H1 (cell line): ENCODE data around the gene SH3PXD2A. TPM values are rescaled to one million over a fixed set of nuclear protein-coding genes. Genes with fewer than 3 reads are reported as not detected.

Source experiments
- CTCF ChIA-PET: fragments of 300-600 bp; sonication (Branson Sonifier 250); formaldehyde crosslinking; loops from one replicate; lab custom pipeline; 2021; ENCODE audit not compliant: partially characterized antibody; lab: Charles Lee
- POLR2A ChIA-PET: fragments of 300-600 bp; sonication (Branson Sonifier 250); formaldehyde crosslinking; loops from one replicate; lab custom pipeline; 2021; ENCODE audit warnings: inconsistent platforms; ENCODE audit not compliant: partially characterized antibody; lab: Charles Lee
- DNase-seq, 2 experiments: peaks; one replicate each; pipeline versions ENCODE4 v3.0.0 to v3.0.0-alpha.2; 2010 to 2022; ENCODE audit warnings: low spot score in 2 of 2, low read depth in 1 of 2, mixed read lengths in 1 of 2
- FAIRE-seq: peaks from 2 replicates; lab custom pipeline; 2011; peaks lifted over from hg19 to GRCh38; lab: Jason Lieb, UNC
- H2AFZ ChIP-seq: 2 replicates; pipeline ENCODE4 v1.8.1; 2012; ENCODE audit warnings: low read length, inconsistent platforms
- H2AK5ac ChIP-seq: 2 replicates; pipeline ENCODE4 v1.6.1; 2013; ENCODE audit warnings: low read depth, low read length
- H2BK120ac ChIP-seq: replicated peaks from 2 replicates; pipeline ENCODE3; 2013; ENCODE audit warnings: low read depth, low read length, inconsistent platforms
- H2BK12ac ChIP-seq: 2 replicates; pipeline ENCODE4 v1.6.1; 2013; ENCODE audit warnings: low read depth, low read length
- H2BK15ac ChIP-seq: 2 replicates; pipeline ENCODE4 v1.6.1; 2013; ENCODE audit warnings: low read length
- H2BK20ac ChIP-seq: 2 replicates; pipeline ENCODE4 v1.6.1; 2013; ENCODE audit warnings: low read length
- H2BK5ac ChIP-seq: 2 replicates; pipeline ENCODE4 v1.6.1; 2013; ENCODE audit warnings: low read depth, low read length
- H3K14ac ChIP-seq: 2 replicates; pipeline ENCODE4 v1.6.1; 2013; ENCODE audit warnings: inconsistent platforms; ENCODE audit not compliant: insufficient read length
- H3K18ac ChIP-seq: 2 replicates; pipeline ENCODE4 v1.6.1; 2013; ENCODE audit warnings: low read length; ENCODE audit errors: extremely low read depth
- H3K23ac ChIP-seq: 2 replicates; pipeline ENCODE4 v1.6.1; 2013; ENCODE audit warnings: inconsistent platforms; ENCODE audit not compliant: insufficient read length
- H3K23me2 ChIP-seq: 2 replicates; pipeline ENCODE4 v1.6.1; 2013; ENCODE audit warnings: low read depth, low read length
- H3K27ac ChIP-seq: 2 replicates; pipeline ENCODE4 v1.6.1; 2011; ENCODE audit warnings: low read depth, low read length, inconsistent platforms
- H3K27me3 ChIP-seq, 4 experiments: replicated peaks in 1 of 4; 1 replicate in 1 of 4; 2 replicates in 3 of 4; pipeline versions ENCODE4 v1.6.1 to v1.8.1; 2011 to 2013; ENCODE audit warnings: low read length in 3 of 4, mild to moderate bottlenecking in 3 of 4, inconsistent platforms in 2 of 4, mixed read lengths in 2 of 4, moderate library complexity in 1 of 4; ENCODE audit not compliant: control insufficient read depth in 3 of 4, insufficient read depth in 3 of 4; ENCODE audit errors: extremely low read depth in 1 of 4
- H3K36me3 ChIP-seq, 4 experiments: 2 replicates each; pipeline versions ENCODE4 v1.6.1 to v1.8.1; 2011 to 2013; ENCODE audit warnings: mild to moderate bottlenecking in 4 of 4, low read length in 3 of 4, moderate library complexity in 2 of 4, control low read depth in 1 of 4, inconsistent platforms in 1 of 4; ENCODE audit not compliant: insufficient read depth in 4 of 4, control insufficient read depth in 2 of 4
- H3K4ac ChIP-seq: replicated peaks from 2 replicates; pipeline ENCODE3; 2013; ENCODE audit warnings: low read length, low read depth, mixed read lengths, inconsistent platforms; ENCODE audit not compliant: insufficient read length
- H3K4me1 ChIP-seq, 4 experiments: replicated peaks in 1 of 4; 1 replicate in 1 of 4; 2 replicates in 3 of 4; pipeline versions ENCODE4 v1.6.1 to v1.8.1; 2011 to 2013; ENCODE audit warnings: low read length in 3 of 4, inconsistent platforms in 2 of 4, mixed read lengths in 1 of 4; ENCODE audit not compliant: insufficient read depth in 4 of 4, control insufficient read depth in 3 of 4
- H3K4me2 ChIP-seq, 2 experiments: 2 replicates each; pipeline versions ENCODE4 v1.6.1 to v1.8.1; 2011 to 2013; ENCODE audit warnings: low read depth in 2 of 2, low read length in 2 of 2, control low read depth in 1 of 2, inconsistent platforms in 1 of 2, mild to moderate bottlenecking in 1 of 2; ENCODE audit not compliant: insufficient read depth in 1 of 2
- H3K4me3 ChIP-seq, 4 experiments: fragments of 200-600, 300-600 bp in 1 of 4; sonication (generic), shearing (Covaris generic), sonication (Bioruptor Twin) in 1 of 4; 2 replicates each; pipeline versions ENCODE4 v1.5.1 to v1.8.1; 2011 to 2016; ENCODE audit warnings: low read length in 4 of 4, low read depth in 3 of 4, control low read depth in 2 of 4, inconsistent platforms in 2 of 4, mild to moderate bottlenecking in 2 of 4, mixed read lengths in 1 of 4, moderate library complexity in 1 of 4; ENCODE audit not compliant: insufficient read depth in 2 of 4; ENCODE audit errors: extremely low read depth in 1 of 4
- H3K56ac ChIP-seq: replicated peaks from 2 replicates; pipeline ENCODE3; 2013; ENCODE audit warnings: low read depth, mild to moderate bottlenecking, mixed read lengths, low read length, inconsistent platforms; ENCODE audit not compliant: insufficient read length
- H3K79me1 ChIP-seq: 2 replicates; pipeline ENCODE4 v1.6.1; 2013; ENCODE audit warnings: low read depth, low read length, control low read depth
- H3K79me2 ChIP-seq, 2 experiments: 2 replicates each; pipeline versions ENCODE4 v1.6.1 to v1.8.1; 2012 to 2013; ENCODE audit warnings: low read length in 2 of 2, mild to moderate bottlenecking in 2 of 2, inconsistent platforms in 1 of 2; ENCODE audit not compliant: insufficient read depth in 2 of 2, control insufficient read depth in 1 of 2
- H3K9ac ChIP-seq, 4 experiments: replicated peaks in 1 of 4; 1 replicate in 1 of 4; 2 replicates in 3 of 4; pipeline versions ENCODE4 v1.6.1 to v1.8.1; 2011 to 2013; ENCODE audit warnings: low read depth in 3 of 4, low read length in 3 of 4, control low read depth in 2 of 4, mild to moderate bottlenecking in 2 of 4, moderate library complexity in 2 of 4, inconsistent platforms in 1 of 4; ENCODE audit errors: extremely low read depth in 1 of 4
- H3K9me3 ChIP-seq, 2 experiments: 2 replicates each; pipeline versions ENCODE4 v1.6.1 to v1.8.1; 2012 to 2013; ENCODE audit warnings: mild to moderate bottlenecking in 2 of 2, moderate library complexity in 2 of 2, control low read depth in 1 of 2, inconsistent platforms in 1 of 2, low read depth in 1 of 2, low read length in 1 of 2, mixed read lengths in 1 of 2; ENCODE audit not compliant: insufficient read depth in 2 of 2
- H4K20me1 ChIP-seq, 2 experiments: replicated peaks in 1 of 2; 2 replicates each; pipeline versions ENCODE3 to v1.8.1; 2011 to 2013; ENCODE audit warnings: inconsistent platforms in 2 of 2, low read length in 2 of 2, mild to moderate bottlenecking in 1 of 2; ENCODE audit not compliant: insufficient read depth in 2 of 2, control insufficient read depth in 1 of 2
- H4K5ac ChIP-seq: 2 replicates; pipeline ENCODE4 v1.6.1; 2013; ENCODE audit warnings: low read length, low read depth, mixed read lengths, inconsistent platforms; ENCODE audit not compliant: insufficient read length
- H4K8ac ChIP-seq: 2 replicates; pipeline ENCODE4 v1.8.0; 2013; ENCODE audit warnings: mild to moderate bottlenecking, moderate library complexity, low read length, inconsistent platforms; ENCODE audit not compliant: insufficient read depth; ENCODE audit errors: extremely low read depth
- H4K91ac ChIP-seq: replicated peaks from 2 replicates; pipeline ENCODE3; 2013; ENCODE audit warnings: low read length, mixed read lengths, inconsistent platforms; ENCODE audit not compliant: insufficient read length
- BACH1 ChIP-seq: IDR thresholded peaks from 2 replicates; pipeline ENCODE4 v1.6.1; 2012; ENCODE audit warnings: low read length, improper control_type of control experiment
- EGR1 ChIP-seq: IDR thresholded peaks from 2 replicates; pipeline ENCODE4 v1.6.1; 2011; ENCODE audit warnings: low read depth, low read length, borderline replicate concordance
- HDAC6 ChIP-seq: IDR thresholded peaks from one replicate; pipeline ENCODE4 v1.7.1; 2012; ENCODE audit warnings: low read depth, mild to moderate bottlenecking, inconsistent platforms, low read length, moderate library complexity
- JUND ChIP-seq: IDR thresholded peaks from 2 replicates; pipeline ENCODE4 v1.6.1; 2011; ENCODE audit warnings: mild to moderate bottlenecking, improper control_type of control experiment, low read length
- KDM5A ChIP-seq: fragments of 200-600 bp; IDR thresholded peaks from 2 replicates; pipeline ENCODE4 v1.7.1; 2012; ENCODE audit warnings: mild to moderate bottlenecking, low read length, inconsistent platforms, mixed read lengths
- RBBP5 ChIP-seq: IDR thresholded peaks from 2 replicates; pipeline ENCODE4 v1.7.1; 2012; ENCODE audit warnings: low read depth, mild to moderate bottlenecking, inconsistent platforms, low read length, moderate library complexity, borderline replicate concordance
- SAP30 ChIP-seq: fragments of 300-600 bp; sonication (generic); IDR thresholded peaks from 2 replicates; pipeline ENCODE4 v1.7.1; 2012; ENCODE audit warnings: low read length, moderate library complexity, mild to moderate bottlenecking, inconsistent platforms; ENCODE audit not compliant: insufficient read depth, insufficient replicate concordance
- WGBS, 2 experiments: shearing (Covaris generic) in 1 of 2; methylation state at CpG; one replicate each; pipeline versions ENCODE4 v1.1.6 to v1.1.7; 2013 to 2015; ENCODE audit warnings: low lambda C conversion rate in 2 of 2, mixed read lengths in 2 of 2, inconsistent platforms in 1 of 2, low coverage in 1 of 2, missing lambda C conversion rate in 1 of 2; ENCODE audit not compliant: insufficient replicate concordance in 2 of 2, insufficient coverage in 1 of 2, insufficient read length in 1 of 2; ENCODE audit errors: extremely low coverage in 1 of 2, missing lambda C conversion rate in 1 of 2; 5-methylcytosine and 5-hydroxymethylcytosine counted together
- polyA plus RNA-seq, 7 experiments: library from polyadenylated mRNA; depleted of rRNA in 3 of 7; stranded (reverse) in 5 of 7; unstranded in 2 of 7; fragments of >200 nt in 5 of 7; fragments of 200-250 nt in 2 of 7; gene quantifications; 1 replicate in 5 of 7; 2 replicates in 1 of 7; 4 replicates in 1 of 7; pipeline versions ENCODE4 v1.2.1 to v1.2.3, GENCODE V29; 2011 to 2013; ENCODE audit warnings: missing spikeins in 2 of 7, mixed read lengths in 2 of 7
- total RNA-seq: library from RNA; stranded (reverse); fragmentation: NEBNext Ultra II Directional; extraction: Animal tissue kit (Norgen Biotek cat#: 25700); gene quantifications from 2 replicates; pipeline ENCODE4 v1.2.1, GENCODE V29; 2021

The SH3PXD2A gene
- total and polyA plus RNA-seq, 2 of the 8 experiments (the other 6 are each of a cell fraction or from before 2014, with no cell fraction given), result 5.4 to 16.3 TPM

GRCh38 chr10:103836861-103837260 lies 18.5 kb downstream of the SH3PXD2A start:
- no peak for FAIRE-seq
- H3K4me1 ChIP-seq, result peaks cover 23 to 40% (median 34%) of the 10 kb centered on the region in 4 experiments
- H2BK15ac ChIP-seq, result no peak overlapping the region
- no peak overlapping the region for H3K4me2 ChIP-seq
- no peaks in the 10 kb centered on the region for H3K79me1 ChIP-seq
- no peak overlapping the region for H3K4me3 ChIP-seq
- H3K27me3 ChIP-seq, result no peaks in the 10 kb centered on the region
- no peak overlapping the region for H4K5ac ChIP-seq
- no peak overlapping the region for H4K91ac ChIP-seq
- CTCF ChIA-PET, result interaction anchor here (0.5 to 3.5 kb wide), 11 partner anchors 11 to 127 kb away, joined by 3 to 14 read pairs (median 5); partner anchors contain the start of gene SH3PXD2A
- no peak overlapping the region for H2BK5ac ChIP-seq
- no peak overlapping the region for H3K4ac ChIP-seq
- H2BK12ac ChIP-seq, result no peak overlapping the region
- peak overlapping the region; percentile 41; the same call in 1 of the 2 replicates for H3K18ac ChIP-seq
- no peak overlapping the region for H3K23ac ChIP-seq
- H3K23me2 ChIP-seq, result peaks cover 5% of the 10 kb centered on the region; the same call in 1 of the 2 replicates
- POLR2A ChIA-PET, result interaction anchor here (1.3 to 1.5 kb wide), 3 partner anchors 11 to 15 kb away, joined by 3 to 4 read pairs (median 4); no protein-coding TSS in a partner anchor
- no peak overlapping the region for H2AFZ ChIP-seq
- no peak overlapping the region for H3K27ac ChIP-seq
- no peak overlapping the region for H4K8ac ChIP-seq
- H3K9me3 ChIP-seq, result 0 out of 4 replicates have a peak, but pooled peaks cover 0 to 5% of the 10 kb centered on the region in 2 experiments
- no peak overlapping the region for H2AK5ac ChIP-seq
- TF ChIP-seq BACH1 (no peak), RBBP5 (no peak), KDM5A (no peak), SAP30 (no peak), JUND (no peak), EGR1 (no peak), HDAC6 (no peak)
- TF ChIP-seq, all 59 proteins: peak for 0
- no peak for DNase-seq
- no peaks in the 10 kb centered on the region for H3K36me3 ChIP-seq
- H3K79me2 ChIP-seq, result no peaks in the 10 kb centered on the region
- H3K9ac ChIP-seq, result no peak overlapping the region
- H3K14ac ChIP-seq, result no peak overlapping the region
- no peaks in the 10 kb centered on the region for H4K20me1 ChIP-seq
- H2BK120ac ChIP-seq, result no peak overlapping the region
- H2BK20ac ChIP-seq, result no peak overlapping the region
- no peak overlapping the region for H3K56ac ChIP-seq
- 86% methylated on average over 9 of the region's 9 CpGs; no CpG with 5 or more reads in 1 of the 2 experiments for WGBS, 2 experiments
